T-helper 9 cell (primary cell): Measurements from ENCODE around the gene GZMM.
A peak's percentile ranks its signal among the peaks of the same experiment; 100 is the strongest.

Source experiments
- DNase-seq: peaks from one replicate; pipeline ENCODE4 v3.0.0-alpha.2; 2020

GZMM gene

GRCh38 chr19:512547-513365 is 31.1 kb upstream of the GZMM start:
- no peak for DNase-seq

- DNase-seq = no peak
These were observed 30.3 kb upstream of the GZMM start for GRCh38 chr19:513368-514165.

GRCh38 chr19:514166-514663 is 29.6 kb upstream of the GZMM start:
- DNase-seq = no peak

- DNase-seq = no peak
These were observed 25.9 kb upstream of the GZMM start for GRCh38 chr19:517721-518597.

- peak; percentile 54 for DNase-seq
These were observed 25.1 kb upstream of the GZMM start for GRCh38 chr19:518598-519231.

GRCh38 chr19:519449-519865 is 24.4 kb upstream of the GZMM start:
- no peak for DNase-seq

GRCh38 chr19:522726-523125 is 21.1 kb upstream of the GZMM start:
- DNase-seq = no peak

GRCh38 chr19:524062-524674 is 19.7 kb upstream of the GZMM start:
- DNase-seq = no peak

- DNase-seq = no peak
These were observed 18.8 kb upstream of the GZMM start for GRCh38 chr19:525029-525428.

- no peak for DNase-seq
These were observed 17.9 kb upstream of the GZMM start for GRCh38 chr19:525857-526419.

GRCh38 chr19:530134-531008 is 13.5 kb upstream of the GZMM start:
- DNase-seq = no peak

GRCh38 chr19:531009-531752 is 12.7 kb upstream of the GZMM start:
- peak; percentile 85 for DNase-seq

- no peak for DNase-seq
These were observed 11.9 kb upstream of the GZMM start, which contains the start of gene CDC34 for GRCh38 chr19:531753-532560. Gene CDC34, plus strand, starts transcription at chr19:531760. Its CDS starts 172 bp downstream, at chr19:531932.

GRCh38 chr19:532561-533363 is 11.1 kb upstream of the GZMM start:
- DNase-seq = peak; percentile 33

- DNase-seq = no peak
These were observed 10.3 kb upstream of the GZMM start for GRCh38 chr19:533364-534058.

- DNase-seq = no peak
These were observed 9.8 kb upstream of the GZMM start for GRCh38 chr19:534088-534487.
